ENCODE results near the gene SORBS2. TPM values are rescaled to one million over a fixed set of nuclear protein-coding genes. Genes with fewer than 3 reads are reported as not detected.

Gene SORBS2
- total and polyA plus RNA-seq, 7 donors, result 7.9 to 1,032 (median 849) TPM

DNA sequence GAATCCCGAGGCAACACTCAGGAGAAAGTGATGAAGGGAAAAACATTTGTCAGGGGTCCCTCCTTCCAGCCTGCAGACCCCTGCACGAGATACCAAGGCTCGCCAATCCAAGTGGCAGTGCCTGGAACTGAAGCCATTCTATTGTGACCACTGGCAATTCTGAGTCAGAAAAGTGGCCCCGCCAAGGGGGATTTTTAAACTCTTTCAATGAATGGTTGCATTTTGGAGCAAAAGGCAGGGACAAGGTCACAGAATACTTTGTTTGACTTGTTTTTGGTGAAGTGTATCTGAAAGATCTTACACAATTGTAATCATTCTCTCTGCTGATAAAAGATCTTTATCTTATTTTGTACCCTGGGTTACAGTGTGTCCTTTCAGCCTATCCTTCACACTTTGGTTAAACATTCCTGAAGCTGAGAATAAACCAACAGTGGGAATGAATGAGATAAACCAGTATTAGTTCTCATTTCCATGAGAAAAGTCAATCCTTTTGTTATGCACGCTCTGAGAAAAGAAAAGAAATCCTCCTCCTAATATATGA is 160.8 kb downstream of the SORBS2 start:
- Histone ChIP-seq H3K27me3 (no peaks in the 10 kb centered on the region), H3K27ac (peak overlapping the region; percentile 32 to 88 (median 85)), H3K9me3 (no peaks in the 10 kb centered on the region), H3K36me3 (peaks cover 3 to 67% (median 20%) of the 10 kb centered on the region in 4 donors), H3K4me1 (peaks cover 0 to 52% (median 49%) of the 10 kb centered on the region in 4 donors), H3K4me3 (no peak overlapping the region)
- WGBS, 2 donors, result 15 to 56% methylated on average over 5 of the region's 5 CpGs
- TF ChIP-seq POLR2AphosphoS5 (IDR thresholded peaks at IDR 0.05) (no peak), EP300 (IDR thresholded peaks at IDR 0.05) (no peak), POLR2A (IDR thresholded peaks at IDR 0.05) (no peak)
- TF ChIP-seq, protein P1, sequence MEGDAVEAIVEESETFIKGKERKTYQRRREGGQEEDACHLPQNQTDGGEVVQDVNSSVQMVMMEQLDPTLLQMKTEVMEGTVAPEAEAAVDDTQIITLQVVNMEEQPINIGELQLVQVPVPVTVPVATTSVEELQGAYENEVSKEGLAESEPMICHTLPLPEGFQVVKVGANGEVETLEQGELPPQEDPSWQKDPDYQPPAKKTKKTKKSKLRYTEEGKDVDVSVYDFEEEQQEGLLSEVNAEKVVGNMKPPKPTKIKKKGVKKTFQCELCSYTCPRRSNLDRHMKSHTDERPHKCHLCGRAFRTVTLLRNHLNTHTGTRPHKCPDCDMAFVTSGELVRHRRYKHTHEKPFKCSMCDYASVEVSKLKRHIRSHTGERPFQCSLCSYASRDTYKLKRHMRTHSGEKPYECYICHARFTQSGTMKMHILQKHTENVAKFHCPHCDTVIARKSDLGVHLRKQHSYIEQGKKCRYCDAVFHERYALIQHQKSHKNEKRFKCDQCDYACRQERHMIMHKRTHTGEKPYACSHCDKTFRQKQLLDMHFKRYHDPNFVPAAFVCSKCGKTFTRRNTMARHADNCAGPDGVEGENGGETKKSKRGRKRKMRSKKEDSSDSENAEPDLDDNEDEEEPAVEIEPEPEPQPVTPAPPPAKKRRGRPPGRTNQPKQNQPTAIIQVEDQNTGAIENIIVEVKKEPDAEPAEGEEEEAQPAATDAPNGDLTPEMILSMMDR (IDR thresholded peaks at IDR 0.05), result no peak
- no peak for DNase-seq
- intact Hi-C loops (cut with DNase I), result no loop called here

DNA sequence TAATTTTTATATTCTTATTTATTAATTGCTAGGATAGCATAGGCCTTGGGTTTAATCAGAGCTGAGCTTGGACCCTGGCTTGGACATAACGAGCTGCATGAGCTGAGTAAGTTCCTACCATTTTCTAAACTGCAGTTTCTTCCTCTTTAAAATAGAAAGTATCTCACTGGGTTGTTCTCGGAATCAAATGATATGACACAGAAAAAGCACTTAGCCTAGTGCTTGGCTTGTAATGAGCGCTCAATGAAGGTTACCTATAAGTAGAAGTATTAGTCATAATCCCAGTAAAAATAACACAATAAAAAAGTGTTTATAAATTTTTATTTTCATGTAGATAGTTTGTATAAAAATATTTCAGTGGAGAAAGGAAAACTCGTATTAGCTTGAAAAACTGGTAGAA is 163.4 kb downstream of the SORBS2 start:
- Histone ChIP-seq H3K4me3 (no peak overlapping the region), H3K36me3 (peaks cover 14 to 93% (median 36%) of the 10 kb centered on the region in 4 donors), H3K27ac (peak overlapping the region in 3 of 4 donors; percentile 83 to 88 (median 87)), H3K27me3 (no peaks in the 10 kb centered on the region), H3K4me1 (peaks cover 0 to 56% (median 53%) of the 10 kb centered on the region in 4 donors), H3K9me3 (no peaks in the 10 kb centered on the region)
- intact Hi-C loops (cut with DNase I), result no loop called here
- DNase-seq, result no peak
- WGBS, 2 donors, result 88% methylated on average over 4 of the region's 4 CpGs
- TF ChIP-seq EP300 (IDR thresholded peaks at IDR 0.05) (no peak), POLR2A (IDR thresholded peaks at IDR 0.05) (no peak), POLR2AphosphoS5 (IDR thresholded peaks at IDR 0.05) (no peak)
- TF ChIP-seq, protein P1 (IDR thresholded peaks at IDR 0.05), result no peak

DNA sequence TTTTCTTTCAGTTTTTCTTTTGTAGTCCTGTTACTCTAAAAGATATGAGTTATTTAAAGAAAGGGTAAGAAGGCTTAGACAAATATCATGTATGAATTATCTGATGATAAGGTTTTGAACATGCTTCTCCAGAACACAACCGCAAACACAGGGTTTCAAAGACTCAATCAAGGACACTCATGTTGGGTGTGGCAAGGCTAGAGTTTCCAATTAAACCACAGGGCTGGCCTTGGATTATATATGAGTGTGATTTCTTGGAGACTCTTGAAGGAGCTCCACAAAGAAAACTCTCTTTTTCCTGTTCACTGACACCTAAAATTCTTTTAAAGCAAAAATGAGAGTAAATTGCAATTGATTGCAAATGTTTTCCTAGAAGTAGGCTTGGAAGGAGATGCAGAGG is 166.6 kb downstream of the SORBS2 start:
- DNase-seq, result no peak
- TF ChIP-seq POLR2AphosphoS5 (IDR thresholded peaks at IDR 0.05), result no peak
- TF ChIP-seq, protein P1 (IDR thresholded peaks at IDR 0.05), result no peak
- TF ChIP-seq EP300 (IDR thresholded peaks at IDR 0.05), result no peak
- TF ChIP-seq POLR2A (IDR thresholded peaks at IDR 0.05), result no peak
- Histone ChIP-seq H3K27me3 (no peaks in the 10 kb centered on the region), H3K27ac (peak overlapping the region in 3 of 4 donors; percentile 68 to 78 (median 70)), H3K4me1 (peaks cover 0 to 56% (median 43%) of the 10 kb centered on the region in 4 donors), H3K9me3 (no peaks in the 10 kb centered on the region), H3K36me3 (peaks cover 14 to 74% (median 36%) of the 10 kb centered on the region in 4 donors), H3K4me3 (no peak overlapping the region)
- WGBS, 2 donors, result 31 to 77% methylated on average over 1 of the region's 1 CpG
- intact Hi-C loops (cut with DNase I), result no loop called here

DNA sequence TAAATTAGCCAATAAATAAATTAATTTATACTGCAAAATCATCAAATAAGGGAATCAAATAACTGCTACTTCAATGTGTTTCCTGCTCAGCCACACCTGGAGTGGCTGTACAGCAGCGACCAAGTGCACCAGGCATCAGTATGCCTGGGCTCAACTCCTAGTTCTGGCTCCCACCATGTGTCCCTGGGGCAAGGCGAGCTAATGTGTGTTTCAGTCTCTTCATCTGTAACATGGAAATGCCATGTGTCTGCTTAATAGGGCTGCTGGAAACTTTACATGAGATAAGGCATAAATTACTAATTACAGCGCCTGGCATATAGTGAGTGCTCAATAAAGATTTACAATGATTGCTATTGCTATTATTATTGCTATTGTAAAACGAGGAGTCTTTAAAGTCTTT is 167.6 kb downstream of the SORBS2 start:
- intact Hi-C loops (cut with DNase I), result no loop called here
- no peak for TF ChIP-seq POLR2A (IDR thresholded peaks at IDR 0.05)
- TF ChIP-seq EP300 (IDR thresholded peaks at IDR 0.05), result no peak
- TF ChIP-seq, protein P1 (IDR thresholded peaks at IDR 0.05), result no peak
- no peak for TF ChIP-seq POLR2AphosphoS5 (IDR thresholded peaks at IDR 0.05)
- Histone ChIP-seq H3K27me3 (no peaks in the 10 kb centered on the region), H3K36me3 (peaks cover 14 to 64% (median 35%) of the 10 kb centered on the region in 4 donors), H3K4me1 (peaks cover 0 to 56% (median 39%) of the 10 kb centered on the region in 4 donors), H3K9me3 (no peaks in the 10 kb centered on the region), H3K4me3 (no peak overlapping the region), H3K27ac (peak overlapping the region in 3 of 4 donors; percentile 68 to 78 (median 70))
- WGBS, 2 donors, result 80 to 84% methylated on average over 4 of the region's 4 CpGs
- no peak for DNase-seq
